ENCODE data around the gene LGALS9C.
"Not testable (repeated sequence)": the region's sequence is repeated elsewhere in the genome, so short reads cannot be mapped to it uniquely, and the experiment has no call there.

- not testable (repeated sequence) for TF ChIP-seq CTCF (conservative IDR thresholded peaks at IDR 0.05 in 1 of 2, IDR thresholded peaks at IDR 0.05 in 1 of 2; ENCODE audit: low read depth in 1 of 2, low read length in 2 of 2); EZH2 (IDR thresholded peaks at IDR 0.05; ENCODE audit: low read length, missing control alignments)
Measured at GRCh38 chr17:18492712-18493480, 16.3 kb downstream of the LGALS9C start.
